HG03558 (cell line): Measurements from ENCODE around the gene WDFY4.

Experiments
- ATAC-seq: cut with Tn5 transposase; IDR thresholded peaks from one replicate; pipeline ENCODE4 v1.9.1; 2021; ENCODE audit warnings: moderate number of reproducible peaks; ENCODE audit not compliant: unreplicated experiment; ENCODE audit errors: extremely low read depth

Gene WDFY4

DNA sequence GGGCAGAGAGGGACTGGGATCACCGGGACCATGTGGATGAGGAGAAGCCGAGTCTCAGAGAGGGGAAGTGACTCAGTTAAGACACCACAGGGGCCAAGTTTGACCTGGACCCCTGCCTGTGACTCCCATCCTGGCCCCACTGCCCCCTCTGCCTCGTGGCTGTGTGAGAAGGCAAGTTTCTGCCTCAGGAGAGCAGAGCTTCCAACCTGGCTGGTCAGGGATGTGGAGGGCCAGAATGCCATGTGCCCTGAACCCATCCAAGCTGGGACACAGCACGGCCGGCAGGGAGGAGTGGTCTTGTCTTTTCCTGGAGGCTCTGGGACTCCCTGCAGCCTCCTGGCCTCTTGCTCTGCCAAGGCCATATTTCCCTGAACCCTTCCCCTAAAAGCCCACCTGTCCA is 19.5 kb downstream of the WDFY4 start:
- ATAC-seq: no peak

DNA sequence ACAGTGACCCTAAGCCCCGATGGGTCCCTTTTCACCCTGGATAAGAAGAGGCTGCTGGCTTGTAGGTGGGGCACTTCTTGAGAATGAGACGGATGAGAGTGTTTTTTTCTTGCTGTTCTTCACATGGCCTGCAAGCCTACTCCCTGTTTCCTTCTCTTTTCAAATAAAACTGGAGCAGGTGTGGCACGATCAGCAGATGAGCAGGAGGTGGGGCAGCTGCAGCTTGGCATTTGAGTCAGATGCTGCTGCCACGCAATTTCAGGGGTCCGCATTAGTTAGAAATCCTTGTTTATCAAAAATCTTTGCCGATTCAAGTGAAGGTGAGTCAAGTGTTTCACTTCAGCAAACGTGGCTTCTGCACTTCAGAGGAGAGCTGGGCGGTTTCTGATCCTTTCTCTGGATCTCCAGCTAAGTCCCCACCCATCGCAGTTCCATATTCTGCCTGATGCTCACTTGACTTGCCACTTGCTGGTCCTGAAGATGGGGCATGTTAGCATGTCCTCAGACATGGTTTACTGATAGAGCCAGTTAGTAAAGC is 20.8 kb downstream of the WDFY4 start:
- no peak for ATAC-seq

DNA sequence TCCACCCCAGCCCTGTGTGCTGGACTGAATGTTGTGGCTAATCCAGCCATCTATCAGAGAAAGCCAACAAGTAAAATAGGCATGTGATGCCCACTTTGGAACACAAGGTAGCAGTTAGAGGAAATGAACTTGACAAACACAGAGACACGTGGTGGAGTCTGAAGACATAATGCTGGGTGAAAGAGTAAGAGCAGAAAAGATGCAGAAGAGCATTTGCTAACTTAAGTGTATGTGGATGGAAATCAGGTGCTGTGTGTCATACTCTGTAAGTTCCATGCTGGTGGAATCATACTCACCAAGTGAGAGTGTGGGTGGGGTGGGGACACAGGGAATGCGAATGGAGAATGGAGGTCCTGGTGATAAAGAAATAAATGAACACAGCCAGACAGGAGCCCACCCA is 22.8 kb downstream of the WDFY4 start:
- no peak for ATAC-seq

- ATAC-seq: no peak
Measured at GRCh38 chr10:48708144-48708543, 23.5 kb downstream of the WDFY4 start.

GRCh38 chr10:48710647-48711275 is 26.1 kb downstream of the WDFY4 start:
- no peak for ATAC-seq

GRCh38 chr10:48711830-48712229 is 27.2 kb downstream of the WDFY4 start:
- ATAC-seq: no peak

- ATAC-seq: no peak
Measured at GRCh38 chr10:48714088-48714487, 29.4 kb downstream of the WDFY4 start.

GRCh38 chr10:48716416-48716815 is 31.7 kb downstream of the WDFY4 start:
- no peak for ATAC-seq

GRCh38 chr10:48720611-48721010 is 35.9 kb downstream of the WDFY4 start:
- ATAC-seq: no peak

DNA sequence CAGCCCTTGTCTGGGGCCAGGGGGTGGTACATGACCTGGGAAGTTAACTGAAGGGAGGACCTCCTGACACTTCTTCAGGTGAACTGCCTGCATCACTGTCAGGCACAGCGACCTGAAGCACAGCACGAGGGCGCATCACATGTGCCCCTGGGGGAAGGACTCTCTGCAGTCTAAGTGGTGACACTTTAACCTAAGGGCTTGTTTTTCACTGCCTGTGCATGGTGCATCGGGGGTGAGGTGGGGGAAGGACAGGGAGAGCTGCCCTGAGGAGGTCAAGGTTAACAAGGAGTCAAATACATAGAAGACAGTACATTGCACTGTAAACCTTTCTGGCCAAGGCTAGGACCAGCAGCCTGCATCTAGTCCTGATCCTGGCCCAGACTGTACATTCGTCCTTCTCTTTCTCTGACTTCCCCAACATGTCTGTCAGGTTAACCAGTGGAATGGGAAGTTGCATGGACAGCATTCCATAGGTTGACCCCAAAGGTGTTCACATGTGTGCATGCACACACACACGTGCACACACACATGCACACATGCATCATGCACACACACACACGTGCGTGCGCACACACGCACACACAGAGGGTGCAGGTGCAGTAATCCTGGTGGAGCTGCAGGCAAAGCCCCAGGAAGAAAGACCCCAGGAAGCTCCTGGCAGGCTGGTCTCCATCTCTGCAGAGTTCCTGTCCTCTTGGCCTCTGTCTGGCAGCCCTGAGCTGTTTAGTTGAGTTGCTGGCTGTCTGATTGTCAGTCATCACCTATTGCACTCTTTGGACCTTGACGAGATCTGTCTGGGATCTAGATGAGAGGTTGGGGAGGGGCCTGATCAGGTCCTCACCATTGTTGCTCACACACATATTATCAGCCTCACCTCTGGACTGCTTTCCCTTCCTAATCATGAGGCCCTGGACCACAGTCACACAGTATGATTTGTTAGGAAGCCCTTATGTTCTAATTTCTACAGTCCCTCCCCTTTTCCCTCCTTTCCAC is 37.8 kb downstream of the WDFY4 start:
- ATAC-seq: no peak

DNA sequence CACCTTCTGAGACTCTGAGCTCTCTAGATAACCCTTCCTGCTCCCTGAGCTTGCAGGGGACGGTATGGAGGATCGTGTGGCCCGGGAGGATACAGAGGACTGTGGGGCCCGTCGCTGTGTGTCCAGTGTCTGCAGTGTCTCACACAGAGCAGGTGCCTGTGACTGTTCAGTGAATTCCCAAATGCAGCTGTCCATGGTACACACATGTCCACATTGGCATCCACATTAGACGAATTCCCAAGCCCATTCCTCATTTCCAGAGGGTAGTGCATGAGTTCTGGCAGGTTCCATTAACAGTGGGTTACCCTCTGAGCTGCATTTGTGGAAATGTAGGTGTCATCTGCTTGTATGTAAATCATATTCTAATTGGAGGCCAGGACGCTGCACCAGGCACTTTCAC is 39.5 kb downstream of the WDFY4 start:
- no peak for ATAC-seq

DNA sequence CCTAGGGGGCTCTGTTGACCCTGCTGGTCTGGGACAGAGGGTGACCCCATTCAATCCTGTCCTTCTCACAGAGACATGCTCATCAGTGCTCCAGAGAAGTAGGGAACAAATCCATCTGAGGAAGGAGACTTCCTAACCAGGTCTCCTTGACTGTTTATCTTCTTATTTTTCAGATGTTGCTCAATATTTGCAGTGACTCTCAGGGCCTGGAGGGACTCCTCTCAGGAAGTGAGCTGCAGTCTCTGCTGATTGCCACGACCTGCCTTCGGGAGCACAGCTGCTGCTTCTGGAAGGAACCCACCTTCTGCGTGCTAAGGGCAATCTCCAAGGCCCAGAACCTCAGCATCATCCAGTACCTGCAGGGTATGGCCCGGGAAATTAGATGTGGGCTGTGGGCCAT is 41.0 kb downstream of the WDFY4 start:
- ATAC-seq: no peak

DNA sequence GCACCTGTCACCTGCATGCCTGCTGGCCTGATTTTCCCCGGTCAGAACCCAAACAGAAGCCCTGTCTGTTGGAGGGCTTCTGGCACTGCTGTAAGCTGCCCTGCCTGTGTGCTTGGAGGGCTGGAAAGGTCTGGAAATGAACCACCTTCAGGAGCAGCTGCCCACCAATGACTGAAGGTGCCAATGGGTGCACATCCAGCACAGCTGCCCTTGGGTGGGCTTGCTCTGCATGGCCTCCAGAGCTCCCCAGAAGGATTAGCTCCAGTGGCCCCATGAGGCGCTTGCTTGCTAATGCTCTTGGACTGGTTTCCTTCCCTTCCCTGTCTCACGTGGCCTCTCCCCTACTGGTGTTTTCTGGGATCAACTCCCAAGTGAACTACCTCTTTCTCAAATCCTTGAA is 43.2 kb downstream of the WDFY4 start:
- no peak for ATAC-seq

DNA sequence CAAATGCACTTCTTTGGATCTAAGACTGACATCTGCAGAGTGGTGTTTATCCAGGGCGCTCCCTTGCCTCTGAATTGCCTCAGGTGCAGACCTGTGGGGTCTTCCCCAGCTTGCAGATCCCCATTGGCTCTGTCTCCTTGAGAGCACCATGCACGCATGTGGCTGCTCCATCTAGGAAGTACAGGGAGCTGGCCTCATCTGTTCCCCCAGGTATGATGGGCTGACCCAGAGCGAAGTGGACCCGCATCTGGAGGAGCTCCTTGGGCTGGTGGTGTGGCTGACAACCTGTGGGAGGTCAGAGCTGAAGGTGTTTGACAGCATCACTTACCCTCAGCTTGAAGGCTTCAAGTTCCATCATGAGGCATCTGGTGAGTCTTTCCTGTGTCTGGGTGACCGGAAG is 44.5 kb downstream of the WDFY4 start:
- ATAC-seq: no peak

DNA sequence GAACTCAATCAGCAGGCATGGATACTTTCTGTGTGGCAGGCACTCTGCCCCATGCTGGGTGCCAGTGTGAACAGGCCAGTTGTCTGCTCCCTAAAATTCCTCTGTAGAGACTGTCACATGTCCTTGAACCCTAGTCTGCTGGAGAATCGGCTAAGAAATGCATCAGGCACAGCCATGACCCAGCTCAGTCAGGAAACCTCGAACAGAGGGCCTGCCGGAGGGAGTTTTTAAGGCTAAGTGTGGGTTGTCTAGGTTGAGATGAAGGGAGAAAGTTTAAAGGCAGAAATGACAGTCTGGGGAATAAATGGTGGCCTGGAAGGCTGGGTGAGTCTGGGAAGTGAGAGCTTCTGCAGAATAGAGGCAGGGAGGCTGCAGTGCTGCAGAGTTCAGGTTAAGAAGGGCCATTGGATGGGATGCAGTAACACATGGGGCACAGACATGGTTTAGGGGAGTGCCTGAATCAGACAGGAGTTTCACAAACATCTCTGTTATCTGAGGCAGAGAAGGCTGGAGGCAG is 45.3 kb downstream of the WDFY4 start:
- no peak for ATAC-seq

DNA sequence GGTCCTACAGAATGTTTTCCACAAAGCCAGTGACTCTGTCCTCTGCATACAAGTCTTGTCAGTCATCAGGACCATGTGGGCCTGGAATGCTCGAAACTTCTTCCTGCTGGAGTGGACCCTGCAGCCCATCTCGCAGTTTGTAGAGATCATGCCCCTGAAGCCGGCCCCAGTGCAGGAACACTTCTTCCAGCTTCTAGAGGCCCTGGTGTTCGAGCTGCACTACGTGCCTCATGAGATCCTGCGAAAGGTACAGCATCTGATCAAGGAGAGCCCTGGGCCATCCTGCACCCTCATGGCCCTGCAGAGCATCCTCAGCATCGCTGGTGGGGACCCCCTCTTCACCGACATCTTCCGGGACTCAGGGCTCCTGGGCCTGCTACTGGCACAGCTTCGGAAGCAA is 46.5 kb downstream of the WDFY4 start:
- ATAC-seq: no peak

DNA sequence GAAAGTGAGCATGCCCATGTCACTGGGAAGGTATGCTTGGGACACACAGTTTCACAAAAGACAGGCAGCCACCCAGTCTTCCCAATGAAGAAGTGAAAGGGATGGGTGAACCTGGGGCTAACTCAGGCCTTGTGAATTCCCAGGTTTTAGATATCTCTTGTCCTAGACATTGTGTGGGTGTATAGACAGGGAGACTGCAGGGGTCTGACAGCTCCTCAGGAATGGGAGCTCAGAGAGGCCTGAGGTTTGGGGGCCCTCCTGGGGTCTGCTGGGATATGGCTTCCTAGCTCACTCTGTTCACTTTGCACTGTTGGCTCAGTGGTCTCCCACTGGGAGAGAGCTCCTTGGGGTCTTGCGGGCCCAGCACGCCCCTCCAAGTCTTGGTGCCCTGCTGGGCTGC is 47.0 kb downstream of the WDFY4 start:
- no peak for ATAC-seq

DNA sequence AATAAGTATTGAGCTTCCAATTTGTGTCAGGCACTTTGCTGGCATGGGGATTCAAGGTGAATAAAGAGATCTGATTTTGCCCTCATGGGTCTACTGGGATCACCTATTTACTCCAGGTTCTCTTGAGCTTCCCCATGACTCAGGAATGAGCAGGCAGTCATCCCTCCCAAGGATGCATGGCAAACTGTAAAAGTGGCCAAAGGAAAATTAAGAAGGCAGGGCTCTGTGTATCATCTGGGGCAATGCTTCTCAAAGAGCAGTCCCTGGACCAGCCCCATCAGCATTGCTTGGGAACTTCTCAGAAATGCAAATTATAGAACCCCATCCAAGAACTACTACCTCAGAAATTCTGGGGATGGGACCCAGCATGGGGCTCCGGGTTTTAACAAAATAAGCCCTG is 48.7 kb downstream of the WDFY4 start:
- no peak for ATAC-seq

DNA sequence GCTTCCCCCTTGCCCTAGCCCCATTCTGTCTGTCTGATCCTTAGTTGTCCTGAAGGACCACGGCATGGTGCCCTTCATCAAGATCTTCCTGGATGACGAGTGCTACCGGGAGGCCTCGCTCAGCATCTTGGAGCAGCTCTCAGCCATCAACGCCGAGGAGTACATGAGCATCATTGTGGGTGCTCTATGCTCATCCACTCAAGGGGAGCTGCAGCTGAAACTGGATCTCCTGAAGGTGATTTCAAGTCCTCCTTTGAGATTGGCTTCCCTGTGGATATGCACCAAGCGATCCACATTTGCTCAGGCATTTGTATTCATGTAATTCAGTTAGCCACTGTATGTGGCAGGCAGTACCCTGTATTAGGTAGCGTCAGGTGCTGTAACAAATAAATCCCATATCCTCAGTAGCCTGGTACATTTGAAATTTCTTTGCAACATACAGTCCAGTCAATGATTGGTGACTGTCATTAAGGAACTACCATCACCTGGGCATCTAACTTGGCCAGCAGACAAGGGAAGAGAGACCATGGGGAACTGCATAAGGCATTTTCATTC is 51.2 kb downstream of the WDFY4 start:
- no peak for ATAC-seq

DNA sequence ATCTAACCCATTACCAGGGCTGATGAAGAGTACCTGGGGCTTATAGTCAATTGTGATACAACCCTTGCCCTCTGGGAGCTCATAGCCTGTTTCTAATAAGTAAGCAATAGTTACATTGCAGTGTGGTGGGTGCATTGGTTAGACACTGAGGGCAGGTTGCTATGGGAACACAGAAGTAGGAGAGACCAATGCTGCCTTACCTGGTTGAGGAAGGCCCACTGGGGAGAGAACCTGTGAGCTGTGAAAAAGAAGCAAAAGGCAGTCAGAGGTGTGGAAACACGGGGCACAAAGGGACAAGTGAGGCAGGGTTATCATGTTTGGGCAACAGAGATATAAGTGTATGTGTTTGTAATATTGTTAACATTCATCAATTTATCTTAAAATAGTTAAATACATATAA is 51.9 kb downstream of the WDFY4 start:
- ATAC-seq: no peak

GRCh38 chr10:48737886-48738285 is 53.2 kb downstream of the WDFY4 start:
- no peak for ATAC-seq
